Measurements from ENCODE around the gene NUTM1. TPM values are rescaled to one million over a fixed set of nuclear protein-coding genes. Genes with fewer than 3 reads are reported as not detected.

The NUTM1 gene
- total and polyA plus RNA-seq, 2 of the 13 experiments (the other 11 are each of a cell fraction or from before 2014, with no cell fraction given) = not detected

DNA sequence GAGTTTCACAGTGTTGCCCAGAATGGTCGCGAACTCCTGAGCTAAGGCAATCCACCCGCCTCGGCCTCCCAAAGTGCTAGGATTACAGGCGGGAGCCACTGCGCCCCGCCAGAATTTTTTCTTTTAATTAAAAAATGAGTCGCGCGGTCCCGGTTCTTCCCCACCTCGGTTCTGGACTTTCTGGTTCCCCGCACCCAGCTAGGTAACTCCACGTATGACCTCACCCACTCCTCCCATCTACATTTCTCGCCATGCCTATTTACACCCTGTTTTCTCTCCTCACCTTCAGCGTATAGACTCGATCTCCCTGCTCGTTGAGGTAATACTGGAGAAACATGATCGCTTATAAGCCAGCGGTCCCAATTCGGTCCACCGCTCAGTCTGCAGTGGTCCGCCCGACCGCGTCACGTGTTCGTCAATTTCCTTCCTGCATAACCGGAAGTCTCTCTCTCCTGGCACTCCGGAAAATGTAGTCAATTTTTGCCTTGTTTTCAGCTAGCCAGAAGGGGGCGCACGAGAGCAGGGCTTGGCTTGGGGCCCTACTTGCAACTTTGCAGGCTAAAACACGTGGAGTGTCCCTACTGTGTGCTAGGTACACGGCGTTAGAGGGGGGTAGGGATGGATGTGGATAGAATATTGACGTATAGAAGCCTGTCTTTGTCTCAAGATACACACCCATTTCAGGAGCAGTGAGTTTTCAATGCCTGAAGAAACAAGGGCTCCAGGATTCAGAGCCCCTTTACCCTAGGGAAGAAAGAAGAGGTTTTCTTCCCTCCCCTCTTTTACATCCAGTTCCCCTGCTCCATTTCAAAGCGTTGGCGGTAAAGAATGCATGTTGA, at the start of gene NUTM1, which contains the start of gene NOP10 (continued):
- TF ChIP-seq CREB3 (CRISPR knock-in tag; IDR thresholded peaks at IDR 0.05) = no peak
- no peak for TF ChIP-seq ZNF780A (CRISPR knock-in tag; IDR thresholded peaks at IDR 0.05)
- TF ChIP-seq POLR2G (IDR thresholded peaks at IDR 0.05; ENCODE audit: low read depth, low read length) = peak; percentile 97
- no peak; the same call in 1 of the 2 replicates for TF ChIP-seq HBP1 (CRISPR knock-in tag; IDR thresholded peaks at IDR 0.05; ENCODE audit: low read depth)
- TF ChIP-seq, protein P1, sequence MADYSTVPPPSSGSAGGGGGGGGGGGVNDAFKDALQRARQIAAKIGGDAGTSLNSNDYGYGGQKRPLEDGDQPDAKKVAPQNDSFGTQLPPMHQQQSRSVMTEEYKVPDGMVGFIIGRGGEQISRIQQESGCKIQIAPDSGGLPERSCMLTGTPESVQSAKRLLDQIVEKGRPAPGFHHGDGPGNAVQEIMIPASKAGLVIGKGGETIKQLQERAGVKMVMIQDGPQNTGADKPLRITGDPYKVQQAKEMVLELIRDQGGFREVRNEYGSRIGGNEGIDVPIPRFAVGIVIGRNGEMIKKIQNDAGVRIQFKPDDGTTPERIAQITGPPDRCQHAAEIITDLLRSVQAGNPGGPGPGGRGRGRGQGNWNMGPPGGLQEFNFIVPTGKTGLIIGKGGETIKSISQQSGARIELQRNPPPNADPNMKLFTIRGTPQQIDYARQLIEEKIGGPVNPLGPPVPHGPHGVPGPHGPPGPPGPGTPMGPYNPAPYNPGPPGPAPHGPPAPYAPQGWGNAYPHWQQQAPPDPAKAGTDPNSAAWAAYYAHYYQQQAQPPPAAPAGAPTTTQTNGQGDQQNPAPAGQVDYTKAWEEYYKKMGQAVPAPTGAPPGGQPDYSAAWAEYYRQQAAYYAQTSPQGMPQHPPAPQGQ (CRISPR knock-in tag; IDR thresholded peaks at IDR 0.05; ENCODE audit: borderline replicate concordance) = no peak
- peak; percentile 67 for TF ChIP-seq RAD21 (CRISPR knock-in tag; IDR thresholded peaks at IDR 0.05)
- TF ChIP-seq ZFY (CRISPR knock-in tag; IDR thresholded peaks at IDR 0.05) = peak; percentile 53
- no peak for TF ChIP-seq KAT2B (IDR thresholded peaks at IDR 0.05; ENCODE audit: borderline replicate concordance, low read depth, low read length)
- TF ChIP-seq EED (CRISPR knock-in tag; IDR thresholded peaks at IDR 0.05) = no peak
- peak; percentile 95 for TF ChIP-seq ZNF276 (CRISPR knock-in tag; IDR thresholded peaks at IDR 0.05; ENCODE audit: low read depth)
- no peak for TF ChIP-seq ZBTB7A (CRISPR knock-in tag; IDR thresholded peaks at IDR 0.05)
- TF ChIP-seq KAT7 (CRISPR knock-in tag; IDR thresholded peaks at IDR 0.05; ENCODE audit: borderline replicate concordance) = peak; percentile 45; the same call in 1 of the 2 replicates
- TF ChIP-seq ZNF329 (CRISPR knock-in tag; IDR thresholded peaks at IDR 0.05; ENCODE audit: low read depth) = no peak
- TF ChIP-seq, protein P2, sequence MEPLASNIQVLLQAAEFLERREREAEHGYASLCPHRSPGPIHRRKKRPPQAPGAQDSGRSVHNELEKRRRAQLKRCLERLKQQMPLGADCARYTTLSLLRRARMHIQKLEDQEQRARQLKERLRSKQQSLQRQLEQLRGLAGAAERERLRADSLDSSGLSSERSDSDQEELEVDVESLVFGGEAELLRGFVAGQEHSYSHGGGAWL (CRISPR knock-in tag; IDR thresholded peaks at IDR 0.05) = peak; percentile 32; the same call in 1 of the 2 replicates
- TF ChIP-seq ZBTB38 (CRISPR knock-in tag; IDR thresholded peaks at IDR 0.05) = peak; percentile 65; the same call in 1 of the 2 replicates
- no peak for TF ChIP-seq TBP (CRISPR knock-in tag; IDR thresholded peaks at IDR 0.05)
- TF ChIP-seq, protein P3, sequence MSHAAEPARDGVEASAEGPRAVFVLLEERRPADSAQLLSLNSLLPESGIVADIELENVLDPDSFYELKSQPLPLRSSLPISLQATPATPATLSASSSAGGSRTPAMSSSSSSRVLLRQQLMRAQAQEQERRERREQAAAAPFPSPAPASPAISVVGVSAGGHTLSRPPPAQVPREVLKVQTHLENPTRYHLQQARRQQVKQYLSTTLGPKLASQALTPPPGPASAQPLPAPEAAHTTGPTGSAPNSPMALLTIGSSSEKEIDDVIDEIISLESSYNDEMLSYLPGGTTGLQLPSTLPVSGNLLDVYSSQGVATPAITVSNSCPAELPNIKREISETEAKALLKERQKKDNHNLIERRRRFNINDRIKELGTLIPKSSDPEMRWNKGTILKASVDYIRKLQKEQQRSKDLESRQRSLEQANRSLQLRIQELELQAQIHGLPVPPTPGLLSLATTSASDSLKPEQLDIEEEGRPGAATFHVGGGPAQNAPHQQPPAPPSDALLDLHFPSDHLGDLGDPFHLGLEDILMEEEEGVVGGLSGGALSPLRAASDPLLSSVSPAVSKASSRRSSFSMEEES (CRISPR knock-in tag; IDR thresholded peaks at IDR 0.05) = peak; percentile 91
- TF ChIP-seq, protein P4, sequence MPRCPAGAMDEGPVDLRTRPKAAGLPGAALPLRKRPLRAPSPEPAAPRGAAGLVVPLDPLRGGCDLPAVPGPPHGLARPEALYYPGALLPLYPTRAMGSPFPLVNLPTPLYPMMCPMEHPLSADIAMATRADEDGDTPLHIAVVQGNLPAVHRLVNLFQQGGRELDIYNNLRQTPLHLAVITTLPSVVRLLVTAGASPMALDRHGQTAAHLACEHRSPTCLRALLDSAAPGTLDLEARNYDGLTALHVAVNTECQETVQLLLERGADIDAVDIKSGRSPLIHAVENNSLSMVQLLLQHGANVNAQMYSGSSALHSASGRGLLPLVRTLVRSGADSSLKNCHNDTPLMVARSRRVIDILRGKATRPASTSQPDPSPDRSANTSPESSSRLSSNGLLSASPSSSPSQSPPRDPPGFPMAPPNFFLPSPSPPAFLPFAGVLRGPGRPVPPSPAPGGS (CRISPR knock-in tag; IDR thresholded peaks at IDR 0.05) = no peak
- TF ChIP-seq ZMAT3 (CRISPR knock-in tag; conservative IDR thresholded peaks at IDR 0.05) = peak; percentile 71; the same call in 1 of the 2 replicates
